NCI-H1092 (cell line): ENCODE data around the gene PROX1.

ENCODE experiments used
- DNase-seq: peaks from one replicate; lab custom pipeline; 2025; lab: John Stamatoyannopoulos, UW

Gene PROX1, protein sequence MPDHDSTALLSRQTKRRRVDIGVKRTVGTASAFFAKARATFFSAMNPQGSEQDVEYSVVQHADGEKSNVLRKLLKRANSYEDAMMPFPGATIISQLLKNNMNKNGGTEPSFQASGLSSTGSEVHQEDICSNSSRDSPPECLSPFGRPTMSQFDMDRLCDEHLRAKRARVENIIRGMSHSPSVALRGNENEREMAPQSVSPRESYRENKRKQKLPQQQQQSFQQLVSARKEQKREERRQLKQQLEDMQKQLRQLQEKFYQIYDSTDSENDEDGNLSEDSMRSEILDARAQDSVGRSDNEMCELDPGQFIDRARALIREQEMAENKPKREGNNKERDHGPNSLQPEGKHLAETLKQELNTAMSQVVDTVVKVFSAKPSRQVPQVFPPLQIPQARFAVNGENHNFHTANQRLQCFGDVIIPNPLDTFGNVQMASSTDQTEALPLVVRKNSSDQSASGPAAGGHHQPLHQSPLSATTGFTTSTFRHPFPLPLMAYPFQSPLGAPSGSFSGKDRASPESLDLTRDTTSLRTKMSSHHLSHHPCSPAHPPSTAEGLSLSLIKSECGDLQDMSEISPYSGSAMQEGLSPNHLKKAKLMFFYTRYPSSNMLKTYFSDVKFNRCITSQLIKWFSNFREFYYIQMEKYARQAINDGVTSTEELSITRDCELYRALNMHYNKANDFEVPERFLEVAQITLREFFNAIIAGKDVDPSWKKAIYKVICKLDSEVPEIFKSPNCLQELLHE

DNA sequence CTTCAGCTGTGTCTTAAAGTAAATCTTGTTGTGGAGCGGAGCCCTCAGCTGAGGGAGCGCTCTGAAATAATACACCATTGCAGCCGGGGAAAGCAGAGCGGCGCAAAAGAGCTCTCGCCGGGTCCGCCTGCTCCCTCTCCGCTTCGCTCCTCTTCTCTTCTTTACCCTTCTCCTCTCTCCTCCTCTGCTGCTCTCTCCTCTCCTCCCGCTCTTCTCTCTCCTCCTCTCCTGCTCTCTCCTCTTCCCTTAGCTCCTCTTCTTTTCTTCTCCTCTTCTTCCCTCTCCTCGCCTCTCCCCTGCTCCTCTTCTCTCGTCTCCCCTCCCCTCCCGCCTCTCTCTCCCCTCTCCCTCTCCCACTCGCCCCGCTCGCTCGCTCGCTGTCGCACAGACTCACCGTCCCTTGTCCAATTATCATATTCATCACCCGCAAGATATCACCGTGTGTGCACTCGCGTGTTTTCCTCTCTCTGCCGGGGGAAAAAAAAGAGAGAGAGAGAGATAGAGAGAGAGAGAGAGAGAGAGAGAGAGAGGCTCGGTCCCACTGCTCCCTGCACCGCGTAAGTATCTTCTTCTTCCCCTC lies at the start of gene PROX1:
TSS of gene PROX1 (plus strand) at position 47 of the 580 bp plus-strand sequence. CDS start 8,563 bp downstream, outside the sequence.
- DNase-seq = peak; percentile 66

DNA sequence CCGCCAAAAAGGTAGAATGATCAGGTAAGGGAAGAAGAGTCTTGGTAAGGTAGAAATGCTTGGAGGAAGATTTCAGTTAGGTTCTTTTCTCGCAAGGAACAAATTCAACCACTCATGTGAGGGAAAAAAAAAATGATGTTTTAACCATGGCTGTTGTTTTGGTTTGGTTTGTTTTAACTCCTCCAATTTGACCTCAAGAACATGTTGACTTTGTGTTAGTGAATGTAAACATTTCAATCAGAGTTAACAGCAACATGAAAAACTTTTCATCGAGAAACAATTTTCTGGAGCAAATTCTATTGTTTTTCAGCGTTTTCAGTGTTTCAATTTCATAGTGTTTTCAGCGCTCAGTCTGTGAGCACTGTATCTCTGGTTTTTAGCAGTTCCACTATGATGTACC lies 49.0 kb upstream of the PROX1 start:
- no peak for DNase-seq

GRCh38 chr1:213939888-213940287 lies 47.9 kb upstream of the PROX1 start:
- no peak for DNase-seq

DNA sequence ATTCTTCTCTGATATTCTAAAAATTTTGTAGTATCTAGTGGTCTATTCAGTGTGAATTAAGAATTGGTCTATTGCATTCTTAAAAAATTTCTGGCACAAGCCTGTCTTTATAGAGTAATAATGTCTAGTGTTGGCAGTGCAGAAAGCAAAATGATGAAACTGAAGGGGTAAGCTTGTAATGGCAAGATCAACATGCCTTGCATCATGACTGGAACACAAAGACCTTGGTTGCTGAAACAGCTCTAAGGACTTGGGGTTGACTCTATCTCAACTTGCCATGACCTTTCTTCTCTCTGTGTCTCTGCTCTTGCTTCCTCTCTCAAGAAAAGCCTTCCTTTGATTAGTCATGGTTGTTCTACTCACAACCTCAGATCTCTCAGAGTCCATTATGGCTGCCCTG lies 46.8 kb upstream of the PROX1 start:
- no peak for DNase-seq

DNA sequence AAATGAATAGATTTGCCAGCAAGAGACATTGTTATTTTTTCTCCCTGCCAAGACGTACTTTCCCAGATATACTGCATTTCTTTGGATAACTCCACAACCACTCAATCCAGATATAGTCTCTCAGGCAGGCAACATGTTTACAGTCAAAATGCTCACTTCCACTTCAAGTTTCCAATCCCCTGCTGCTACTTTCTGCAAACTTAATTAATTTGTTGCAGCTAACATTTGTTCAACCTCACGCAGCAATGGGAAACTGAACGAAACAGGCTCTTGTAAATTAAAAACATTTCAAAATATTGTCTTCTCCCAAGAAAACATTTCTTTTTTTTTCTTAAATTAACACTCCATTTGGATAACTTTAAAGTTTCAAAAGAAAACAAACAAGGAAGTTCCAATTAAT lies 45.7 kb upstream of the PROX1 start:
- no peak for DNase-seq

DNA sequence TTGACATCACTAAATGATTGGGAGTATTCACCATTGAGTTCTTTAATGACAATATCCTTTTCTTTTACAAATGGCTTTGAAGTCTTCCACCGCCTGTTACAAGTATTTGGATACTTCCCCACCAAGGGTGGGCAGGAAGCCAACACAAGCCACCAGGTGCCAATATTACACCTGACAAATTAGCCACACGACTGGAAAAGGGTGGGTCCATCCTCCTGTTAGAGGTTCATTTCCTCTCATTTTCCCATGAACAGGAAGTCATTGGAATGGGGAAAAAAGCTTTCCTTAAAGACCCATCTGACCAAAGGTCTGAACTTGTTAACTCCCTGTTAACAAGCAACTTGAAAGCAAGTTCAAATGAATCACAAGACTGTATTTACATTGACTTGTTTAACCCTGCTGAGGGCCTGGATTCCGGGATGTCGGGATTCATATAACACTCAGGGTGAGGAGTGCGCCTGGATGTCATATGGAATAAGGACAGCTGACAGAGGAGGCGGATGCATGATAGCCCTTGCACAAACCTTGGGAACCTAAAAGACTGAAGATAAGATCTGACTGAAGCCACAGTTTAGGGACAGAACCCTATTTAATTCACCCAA lies 40.5 kb upstream of the PROX1 start:
- DNase-seq = no peak

DNA sequence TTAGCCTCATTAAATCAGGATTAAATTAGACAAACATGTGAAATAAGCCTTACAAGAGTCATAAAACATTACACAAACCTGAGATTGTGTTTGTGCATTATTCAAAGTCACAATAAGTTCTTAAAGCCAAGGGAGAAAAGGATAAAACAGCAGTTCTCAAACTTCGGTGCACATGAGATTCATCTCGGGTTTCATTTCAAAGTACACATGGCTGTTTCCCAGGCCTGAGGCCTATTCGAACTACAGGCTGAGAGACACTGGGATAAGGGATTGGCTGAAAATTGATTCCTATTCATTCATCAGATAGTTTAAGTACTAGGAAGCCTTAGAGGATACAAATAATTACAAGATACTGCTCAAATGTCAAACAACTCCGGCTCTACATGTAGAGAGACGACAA lies 35.9 kb upstream of the PROX1 start:
- no peak for DNase-seq

DNA sequence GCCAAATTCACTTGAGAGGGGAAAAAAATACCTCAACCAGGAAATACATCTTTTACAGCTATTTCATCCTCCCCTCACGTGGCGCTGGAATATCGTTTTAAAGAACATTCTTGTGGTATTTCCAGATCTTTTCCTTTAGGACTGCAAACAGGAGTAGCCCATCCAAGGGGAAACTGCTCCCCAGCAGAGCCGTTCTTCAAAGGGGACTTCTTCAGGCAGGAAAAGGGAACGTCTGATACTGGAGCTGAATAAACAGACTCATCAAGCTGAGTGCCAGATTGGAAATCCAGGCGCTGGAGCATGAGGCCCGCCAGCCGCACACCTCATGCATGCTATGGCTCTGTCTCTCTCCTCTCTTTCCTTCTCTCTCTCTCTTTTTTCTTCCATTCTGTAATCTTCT lies 34.0 kb upstream of the PROX1 start:
- DNase-seq = no peak

- DNase-seq = no peak
Observed at GRCh38 chr1:213956295-213956770, 31.4 kb upstream of the PROX1 start.

DNA sequence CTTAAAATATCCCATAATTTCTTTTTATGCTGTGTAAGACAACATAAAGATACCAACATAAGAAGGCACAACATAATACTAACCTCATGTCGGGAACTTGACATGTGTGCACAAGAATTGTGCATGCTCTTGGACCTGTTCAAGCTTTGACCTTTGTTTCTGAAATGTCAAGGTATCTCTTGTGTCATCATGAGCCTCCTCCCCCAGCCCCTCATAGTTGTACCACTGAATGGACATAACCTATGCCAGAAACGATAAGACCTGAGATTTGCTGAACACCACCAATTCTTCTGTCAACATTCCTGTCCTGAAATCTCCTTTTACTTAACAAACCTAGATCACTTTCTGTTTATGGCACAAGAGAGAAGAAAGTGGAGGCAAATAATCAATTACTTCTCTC lies 29.4 kb upstream of the PROX1 start:
- no peak for DNase-seq

DNA sequence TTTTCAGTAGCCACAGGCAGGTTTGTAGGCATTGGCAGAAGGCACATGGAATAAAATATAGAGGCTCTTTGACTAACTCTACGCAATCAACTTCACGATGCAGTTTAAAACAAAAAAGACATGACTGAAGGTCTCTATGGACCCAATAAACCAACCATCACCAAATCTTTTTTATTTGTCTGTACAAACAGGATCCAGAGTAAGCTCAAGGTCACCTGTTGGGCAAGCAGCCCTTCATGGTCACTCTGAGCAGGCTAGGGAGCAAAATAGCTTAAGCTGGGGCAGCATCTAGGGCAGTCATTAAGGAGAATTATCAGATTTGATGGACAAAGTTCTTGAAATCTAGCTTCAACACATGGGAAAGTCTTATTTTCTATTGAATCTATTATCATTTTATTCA lies 26.8 kb upstream of the PROX1 start:
- no peak for DNase-seq

DNA sequence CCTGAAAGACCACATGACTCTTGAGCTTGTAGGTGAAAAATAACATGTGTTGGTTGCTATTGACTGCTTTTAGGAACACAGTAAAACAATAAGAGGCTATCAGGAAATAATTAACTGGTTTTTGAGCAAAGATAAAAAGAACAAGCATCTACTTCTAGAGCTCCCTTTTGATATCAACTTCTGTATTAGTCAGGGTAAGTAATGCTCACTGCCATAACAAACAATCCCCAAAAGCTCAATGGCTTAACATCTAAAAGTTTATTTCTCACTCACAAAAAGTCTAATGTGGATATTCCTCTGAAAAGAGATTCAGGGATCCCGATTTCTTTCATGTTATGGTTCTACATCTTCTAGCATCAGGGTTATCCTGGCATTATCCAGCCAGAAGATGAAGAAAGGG lies 25.3 kb upstream of the PROX1 start:
- no peak for DNase-seq

DNA sequence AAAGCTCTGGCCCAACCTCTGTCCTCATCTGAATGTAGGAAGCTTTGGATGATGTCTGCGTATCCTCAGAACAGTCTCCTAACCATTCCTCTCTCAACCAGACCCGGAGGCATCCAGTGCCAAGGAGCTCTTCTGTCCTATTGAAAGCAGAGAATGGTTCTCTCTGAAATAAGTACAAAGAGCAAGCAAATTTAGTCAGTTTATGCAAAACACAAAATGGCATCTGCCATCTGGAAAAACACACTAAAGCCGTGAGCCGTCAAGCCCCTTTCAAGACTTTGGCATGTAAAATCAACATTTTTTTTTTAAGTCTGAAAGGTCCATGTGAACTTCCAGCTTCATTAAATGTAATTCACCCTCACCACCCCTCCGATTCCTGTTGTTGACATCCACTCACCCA lies 21.7 kb upstream of the PROX1 start:
- no peak for DNase-seq

- DNase-seq = no peak
Observed at GRCh38 chr1:213968146-213968825, 19.5 kb upstream of the PROX1 start.

DNA sequence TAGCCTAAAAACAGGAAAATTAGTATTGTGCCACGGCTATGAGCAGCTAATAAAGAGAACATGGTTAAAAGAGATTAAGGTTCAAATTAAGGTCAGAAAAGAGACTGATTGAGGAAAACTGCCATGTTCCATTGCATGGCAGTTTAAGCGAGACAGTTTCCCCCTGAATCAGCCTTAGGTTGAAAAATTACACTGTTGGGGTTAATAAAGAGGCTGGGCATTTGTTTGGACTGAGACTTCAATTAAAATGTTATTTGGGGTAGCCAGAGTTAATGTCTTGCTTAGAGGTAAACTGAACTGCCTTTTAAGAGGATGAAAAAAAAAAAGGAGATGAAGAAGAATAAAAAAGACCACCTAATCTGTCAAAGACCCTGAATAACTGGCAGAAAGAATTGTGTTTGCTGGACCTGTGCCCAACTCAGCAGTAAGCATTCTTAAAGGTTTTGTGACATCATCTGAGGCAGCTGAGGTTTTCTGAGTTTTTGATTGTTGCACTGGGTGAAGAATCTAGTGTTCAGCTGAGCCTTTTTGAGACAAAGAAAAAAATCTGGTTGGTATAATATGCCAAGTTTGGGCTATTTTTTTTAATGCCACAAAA lies 17.7 kb upstream of the PROX1 start:
- DNase-seq = no peak

DNA sequence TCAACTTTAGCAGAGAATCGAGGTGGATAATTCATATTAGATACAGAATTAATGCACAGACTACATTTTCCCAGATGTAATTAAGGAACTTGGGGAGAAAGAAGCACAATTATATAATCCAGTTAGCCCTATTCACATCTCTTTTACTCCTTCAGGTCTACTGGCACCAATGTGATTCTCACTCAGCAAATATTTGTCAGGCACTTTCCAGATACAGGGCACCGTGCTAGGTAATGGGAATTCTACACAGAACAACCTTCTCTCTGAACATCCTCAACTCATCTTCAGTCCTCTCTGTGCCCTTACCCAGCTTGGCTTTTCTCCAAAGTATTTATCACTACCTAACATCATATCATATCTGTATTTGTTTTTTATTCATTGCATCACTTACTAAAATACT lies 15.6 kb upstream of the PROX1 start:
- no peak for DNase-seq

- DNase-seq = no peak
Observed at GRCh38 chr1:213973129-213973528, 14.6 kb upstream of the PROX1 start.

- no peak for DNase-seq
Observed at GRCh38 chr1:213976665-213977485, 10.9 kb upstream of the PROX1 start.

DNA sequence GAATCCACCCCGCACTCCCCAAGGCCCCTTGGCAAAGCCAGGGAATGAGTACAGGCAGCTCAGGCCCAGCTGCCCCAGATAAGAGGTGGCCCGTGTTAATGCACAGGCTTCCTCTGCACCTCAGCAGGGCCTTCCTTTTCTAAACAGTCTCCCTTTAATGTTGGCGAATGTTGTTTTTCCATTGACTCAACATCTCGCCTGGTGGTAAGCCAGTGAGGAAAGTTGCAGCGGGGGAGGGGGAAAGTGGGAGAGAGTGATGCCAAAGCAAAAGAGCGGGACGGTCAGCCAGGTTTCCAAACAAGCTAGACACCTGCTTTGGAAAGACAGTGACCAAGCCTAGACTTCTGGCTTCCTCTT lies 10.3 kb upstream of the PROX1 start:
- DNase-seq = no peak

DNA sequence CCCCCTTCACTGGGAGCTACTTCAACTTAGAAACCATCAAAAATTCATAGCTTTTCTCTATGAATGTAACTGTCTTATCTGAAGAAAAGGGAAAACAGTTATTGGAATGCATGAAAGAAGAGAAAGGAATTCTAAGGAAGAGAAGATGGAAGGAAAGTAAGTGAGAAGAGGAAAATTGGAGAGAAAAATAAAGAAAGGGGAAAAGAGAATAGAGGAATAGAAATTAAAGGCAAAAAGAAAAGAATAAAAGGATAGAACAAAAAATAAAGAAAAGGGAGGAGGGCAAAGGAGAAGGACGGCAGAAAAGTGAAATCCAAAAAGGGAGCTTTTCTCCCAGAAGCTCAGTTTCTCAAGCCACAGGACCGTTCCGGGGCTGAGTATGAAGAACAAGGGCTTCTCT lies 9.9 kb upstream of the PROX1 start:
- no peak for DNase-seq
